HG03378 (cell line): ENCODE measurements around the gene DPF3.

Source experiments
- ATAC-seq: cut with Tn5 transposase; IDR thresholded peaks from one replicate; pipeline ENCODE4 v1.9.1; 2021; ENCODE audit warnings: mild to moderate bottlenecking, moderate library complexity; ENCODE audit not compliant: unreplicated experiment

The DPF3 gene

DNA sequence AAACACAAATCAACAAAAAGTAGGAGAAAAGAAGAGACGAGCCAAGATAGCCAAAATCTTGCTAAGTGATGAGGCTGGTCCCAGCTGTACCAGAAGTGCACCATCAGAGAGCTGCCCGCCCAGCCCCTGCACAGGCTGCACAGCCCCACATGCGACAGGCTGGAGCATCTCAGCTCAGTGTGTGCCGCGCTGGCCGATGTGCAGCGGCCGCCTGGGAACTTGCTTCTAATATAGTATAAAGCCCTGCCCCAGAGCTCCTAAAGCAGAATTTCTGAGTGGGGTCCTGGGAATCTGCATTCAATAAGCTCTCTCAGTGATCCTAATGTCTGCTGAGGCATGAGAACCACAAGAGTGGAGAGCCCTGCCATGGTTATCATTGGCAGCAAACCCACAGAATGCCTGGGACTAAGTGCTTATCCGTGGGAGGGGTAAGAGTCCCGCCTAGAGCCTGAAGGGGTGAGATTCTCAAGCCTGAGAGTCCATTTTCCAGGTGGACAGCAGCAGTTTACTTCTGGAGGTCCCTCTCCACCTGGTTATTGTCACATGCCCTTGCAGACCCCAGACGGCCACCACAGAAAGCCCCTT is 171.6 kb downstream of the DPF3 start:
- ATAC-seq: no peak

- ATAC-seq: no peak
These were observed 172.8 kb downstream of the DPF3 start for GRCh38 chr14:72721083-72721482.

GRCh38 chr14:72717220-72717619 is 176.7 kb downstream of the DPF3 start:
- ATAC-seq: no peak

DNA sequence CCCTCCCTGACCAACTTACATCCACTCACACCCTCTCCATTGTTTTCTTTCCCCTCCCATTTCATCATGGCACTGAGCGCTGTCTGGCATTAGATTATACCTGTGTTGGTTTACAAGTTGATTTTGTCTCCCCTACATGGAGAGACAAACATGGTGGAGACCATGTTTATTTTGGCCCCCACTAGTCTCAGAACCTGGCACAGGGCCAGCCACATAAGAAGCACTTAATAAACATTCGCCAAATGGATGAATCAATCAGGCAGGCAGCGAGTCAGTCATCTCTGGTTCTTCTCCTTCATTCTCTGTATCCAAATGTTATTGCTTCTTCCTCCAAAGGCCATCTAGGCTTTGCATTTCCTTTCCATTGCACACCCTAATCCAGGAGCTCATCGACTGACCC is 177.4 kb downstream of the DPF3 start:
- ATAC-seq: no peak

GRCh38 chr14:72715850-72716228 is 178.1 kb downstream of the DPF3 start:
- ATAC-seq: no peak

DNA sequence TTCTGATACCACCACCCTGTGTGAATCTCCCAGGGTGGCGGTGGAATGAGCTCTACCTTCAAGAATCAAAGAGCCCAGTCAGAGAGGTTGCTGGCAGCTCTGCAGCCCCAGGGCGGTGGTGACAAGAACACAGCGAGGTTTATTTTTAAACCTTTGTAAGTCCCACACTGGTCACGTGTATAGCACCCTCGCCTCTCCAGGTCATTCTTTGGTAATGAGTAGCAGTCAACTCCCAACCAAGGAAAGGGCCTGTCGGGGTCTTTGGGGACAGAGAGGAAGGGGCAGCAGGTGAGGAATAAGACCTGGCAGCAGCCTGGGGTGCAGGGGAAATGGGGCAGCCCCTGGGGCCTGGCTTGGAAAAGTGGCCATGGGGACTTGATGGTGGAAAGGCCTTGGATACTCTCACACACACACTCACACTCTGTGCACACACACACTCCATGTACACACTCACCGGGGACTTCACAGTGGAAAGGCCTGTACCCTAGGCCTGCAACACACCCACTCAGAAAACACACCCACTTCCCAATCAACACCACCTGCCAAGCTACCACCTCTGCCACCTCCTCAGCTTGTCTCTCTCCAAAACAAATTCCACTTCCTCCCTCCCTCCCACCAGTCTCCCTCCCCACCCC is 178.6 kb downstream of the DPF3 start:
- ATAC-seq: no peak

- ATAC-seq: no peak
These were observed 179.1 kb downstream of the DPF3 start for GRCh38 chr14:72714871-72715214.

DNA sequence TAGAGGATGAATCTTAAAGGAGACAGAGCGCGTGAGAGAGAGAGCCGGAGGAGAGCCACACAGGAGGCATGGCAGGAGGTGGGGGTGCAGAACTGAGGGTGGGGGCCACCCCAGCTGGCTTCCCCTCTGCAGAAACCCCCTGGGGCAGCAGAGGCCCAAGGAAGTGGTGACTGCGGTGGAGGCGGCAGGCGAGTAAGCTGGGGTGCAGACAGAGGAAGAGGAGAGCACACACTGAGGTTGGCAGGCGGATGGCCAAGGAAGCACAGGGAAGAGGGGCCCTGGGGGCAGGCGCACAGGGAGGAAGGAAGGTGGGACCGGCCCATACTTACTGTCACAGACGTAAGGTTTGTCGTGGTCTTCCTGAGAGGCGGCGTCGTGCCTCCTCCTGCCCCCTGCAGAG is 179.8 kb downstream of the DPF3 start:
- ATAC-seq: no peak

GRCh38 chr14:72711936-72712335 is 182.0 kb downstream of the DPF3 start:
- no peak for ATAC-seq

GRCh38 chr14:72709916-72710611 is 183.8 kb downstream of the DPF3 start:
- ATAC-seq: no peak

DNA sequence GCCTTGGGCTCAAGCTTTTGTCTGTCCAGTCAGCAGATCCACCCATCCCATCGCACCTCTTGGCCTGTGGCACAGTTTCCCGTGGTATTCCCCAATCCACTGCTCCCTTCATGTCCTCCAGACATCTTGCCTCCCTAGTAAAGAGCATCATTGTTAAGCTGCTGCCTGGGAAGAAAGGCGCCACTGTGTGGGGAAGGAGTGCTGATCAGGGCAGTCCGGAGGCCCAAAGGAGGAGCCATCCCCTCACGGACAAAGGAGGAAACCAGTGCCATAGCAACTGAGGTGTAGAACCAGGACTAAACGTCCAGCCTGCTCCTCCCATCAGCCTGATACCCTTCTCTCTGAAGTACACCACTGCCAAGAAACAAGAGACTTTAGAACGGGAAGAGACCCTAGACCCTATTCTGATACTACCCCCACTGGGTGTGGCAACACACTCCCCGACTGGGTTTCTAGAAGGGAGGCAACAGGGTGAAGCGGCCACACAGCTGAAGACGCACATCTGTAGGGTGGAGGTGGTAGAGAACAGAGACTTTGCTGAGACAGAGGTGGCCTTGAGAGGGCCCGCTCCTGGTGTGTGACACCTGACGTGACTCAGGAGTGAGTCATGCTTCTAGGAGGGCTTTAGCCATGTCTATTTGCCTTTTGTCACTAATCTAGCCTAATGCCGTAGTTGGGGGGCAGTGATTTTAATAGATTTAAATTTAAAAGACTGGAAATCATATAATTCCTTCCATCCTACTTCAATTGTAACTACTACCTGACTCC is 185.0 kb downstream of the DPF3 start:
- ATAC-seq: no peak

GRCh38 chr14:72708222-72708621 is 185.7 kb downstream of the DPF3 start:
- ATAC-seq: no peak

DNA sequence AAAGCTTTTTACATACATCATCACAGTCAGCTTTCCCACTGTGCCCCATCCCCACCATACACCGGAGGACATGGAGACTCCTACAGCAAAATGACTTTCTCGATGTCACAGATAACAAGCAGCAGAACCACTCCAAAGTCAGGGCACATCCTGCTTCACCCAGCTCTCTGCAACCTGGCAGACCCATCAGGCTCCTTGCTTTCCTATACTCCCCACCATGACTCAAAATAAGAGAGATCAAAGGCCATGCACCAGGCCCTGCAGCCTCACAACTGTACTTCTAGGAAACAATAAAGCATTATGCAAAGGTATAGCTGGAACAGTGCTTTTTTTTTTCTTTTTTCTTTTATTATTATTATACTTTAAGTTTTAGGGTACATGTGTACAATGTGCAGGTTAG is 187.4 kb downstream of the DPF3 start:
- ATAC-seq: no peak

DNA sequence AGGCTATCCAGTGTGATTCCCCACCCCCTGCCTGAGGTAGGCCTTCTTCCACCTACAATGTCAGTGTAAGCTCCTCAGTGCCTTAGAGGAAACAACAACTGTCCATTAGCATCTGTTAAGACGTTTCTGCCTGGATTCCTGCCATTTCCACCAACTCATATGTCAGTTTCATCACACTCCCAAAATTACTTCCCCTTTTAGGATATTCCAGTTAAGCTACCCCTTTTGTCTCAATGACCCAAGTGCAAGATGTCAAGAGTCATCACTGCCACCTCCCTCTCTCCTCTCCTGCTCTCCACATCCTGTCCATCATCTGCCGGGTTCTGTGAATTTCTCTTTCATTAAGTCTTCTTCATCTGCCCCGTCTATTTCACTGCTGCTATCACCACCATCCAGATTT is 189.4 kb downstream of the DPF3 start:
- ATAC-seq: no peak

GRCh38 chr14:72701605-72702004 is 192.3 kb downstream of the DPF3 start:
- ATAC-seq: no peak

DNA sequence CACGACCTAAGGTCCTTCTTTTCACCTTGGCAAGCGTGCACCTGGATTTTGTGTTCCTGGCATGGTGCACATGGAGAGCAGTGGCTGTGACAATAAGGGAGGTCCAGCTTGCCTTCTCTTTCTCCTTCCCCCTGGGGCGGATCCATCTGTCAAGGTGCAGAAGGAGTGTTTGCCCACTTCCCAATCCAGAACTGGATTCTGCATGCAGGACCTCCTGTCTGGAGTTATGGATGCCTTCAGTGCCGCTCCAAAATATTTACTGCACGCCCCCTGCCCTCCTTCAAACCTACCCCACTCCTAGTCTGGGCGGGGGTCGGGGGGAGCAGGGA is 192.7 kb downstream of the DPF3 start:
- no peak for ATAC-seq

DNA sequence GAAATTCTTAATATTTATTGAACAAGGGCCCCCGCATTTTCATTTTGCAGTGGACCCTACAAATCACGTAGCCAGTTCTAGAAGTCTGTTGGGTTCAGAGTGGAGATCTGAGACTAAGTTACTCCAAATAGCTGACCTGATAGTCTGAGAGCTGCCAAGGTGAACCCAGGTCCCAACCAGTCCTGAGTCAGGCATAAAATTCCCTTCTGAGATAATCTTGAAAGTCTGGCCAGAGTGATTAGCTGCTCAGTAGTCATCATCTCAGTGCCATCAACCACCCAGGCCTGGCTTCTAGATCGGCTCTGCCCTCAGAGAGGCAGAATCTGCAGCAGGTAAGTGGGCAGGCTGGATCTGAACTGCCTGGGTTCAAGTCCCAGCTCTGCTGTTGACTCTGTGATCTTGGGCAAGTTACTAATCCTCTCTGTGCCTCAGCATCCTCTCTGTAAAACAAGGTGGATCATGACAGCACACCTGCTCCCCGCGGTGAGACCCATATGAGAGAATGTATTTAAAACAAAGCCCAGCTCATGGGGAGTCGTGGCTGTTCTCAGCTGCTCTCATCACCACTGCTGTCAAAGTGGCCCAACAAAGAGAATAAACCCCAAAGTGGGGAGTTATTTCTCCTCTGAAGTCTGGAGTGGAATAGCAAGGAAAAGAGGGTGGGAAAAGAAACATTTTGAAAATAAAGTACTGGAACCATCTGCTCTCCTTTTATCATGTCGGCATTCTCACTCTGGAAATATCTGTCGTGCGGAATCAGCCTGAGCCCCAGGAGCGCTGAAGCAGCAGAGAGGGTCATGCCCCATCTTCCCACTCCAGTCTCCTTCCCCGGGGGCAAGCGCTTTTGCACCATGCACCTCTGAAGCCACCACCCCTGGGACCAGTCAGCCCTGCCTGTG is 193.3 kb downstream of the DPF3 start:
- no peak for ATAC-seq

DNA sequence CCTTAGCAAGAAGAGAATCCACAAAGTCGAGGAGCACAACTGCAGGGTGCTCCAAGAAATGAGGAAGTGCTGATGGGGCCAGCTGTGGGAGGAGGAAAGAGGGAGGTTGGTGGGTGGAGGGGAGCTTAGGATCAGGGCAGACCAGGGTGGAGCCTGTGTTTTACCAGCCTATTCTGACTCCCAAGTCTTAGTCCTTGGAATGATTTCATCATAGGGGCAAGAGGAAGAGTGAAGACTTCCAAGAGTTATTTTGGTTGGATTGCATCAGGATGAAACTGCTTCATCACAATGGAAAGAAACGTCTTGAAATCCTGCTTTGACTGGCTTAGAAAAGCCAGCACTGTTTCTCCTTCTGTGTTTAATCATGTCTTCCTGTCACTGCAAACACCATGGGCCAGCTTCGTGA is 194.0 kb downstream of the DPF3 start:
- no peak for ATAC-seq

DNA sequence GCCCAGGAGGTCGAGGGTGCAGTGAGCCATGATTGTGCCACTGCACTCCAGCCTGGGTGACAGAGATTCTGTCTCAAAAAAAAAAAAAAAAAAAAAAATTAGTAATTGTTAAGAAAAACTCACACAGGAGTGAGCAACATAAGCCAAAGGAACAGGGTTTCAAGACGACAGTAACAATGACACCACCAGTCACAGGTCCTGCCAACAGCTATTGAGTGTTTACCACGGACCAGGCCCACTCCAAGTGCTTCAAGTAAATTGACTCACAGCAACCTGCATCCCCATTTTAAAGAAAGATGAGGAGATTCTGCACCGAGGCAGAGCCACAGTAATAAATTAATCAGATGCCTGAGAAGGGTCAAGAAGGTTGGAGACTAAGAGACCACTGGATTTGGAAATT is 194.5 kb downstream of the DPF3 start:
- no peak for ATAC-seq

- ATAC-seq: no peak
These were observed 201.2 kb downstream of the DPF3 start for GRCh38 chr14:72692696-72693095.

DNA sequence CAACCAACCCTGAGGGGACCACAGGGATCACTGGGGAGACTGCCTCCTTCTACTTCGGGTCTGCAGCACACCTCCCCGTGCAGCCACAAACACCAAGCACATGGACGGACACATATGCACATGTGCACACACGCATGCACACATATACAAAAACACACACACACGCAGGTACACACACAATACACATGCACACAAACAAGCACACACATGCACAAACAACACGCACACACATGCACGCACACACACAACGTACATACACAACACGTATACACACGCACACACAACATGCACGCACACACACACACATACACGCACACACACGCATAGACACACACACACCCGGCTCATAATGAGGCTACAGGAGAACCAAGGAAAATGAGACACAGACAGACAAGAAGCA is 203.6 kb downstream of the DPF3 start:
- no peak for ATAC-seq
